HG02981 (cell line): Measurements from ENCODE around the gene ZNF488.

Experiments
- ATAC-seq: cut with Tn5 transposase; IDR thresholded peaks from one replicate; pipeline ENCODE4 v1.9.1; 2021; ENCODE audit warnings: mild to moderate bottlenecking, moderate library complexity; ENCODE audit not compliant: unreplicated experiment

Gene ZNF488

GRCh38 chr10:47332371-47332770 lies 51.7 kb downstream of the ZNF488 start:
- no peak for ATAC-seq

- no peak for ATAC-seq
Measured at GRCh38 chr10:47331954-47332353, 52.1 kb downstream of the ZNF488 start.

- ATAC-seq = no peak
Measured at GRCh38 chr10:47331491-47331890, 52.6 kb downstream of the ZNF488 start.

GRCh38 chr10:47330804-47331203 lies 53.3 kb downstream of the ZNF488 start:
- ATAC-seq = no peak

GRCh38 chr10:47330366-47330765 lies 53.7 kb downstream of the ZNF488 start:
- ATAC-seq = no peak

GRCh38 chr10:47329855-47330254 lies 54.2 kb downstream of the ZNF488 start:
- ATAC-seq = no peak

- no peak for ATAC-seq
Measured at GRCh38 chr10:47326927-47327330, 57.2 kb downstream of the ZNF488 start.

GRCh38 chr10:47326306-47326926 lies 57.7 kb downstream of the ZNF488 start:
- no peak for ATAC-seq

- no peak for ATAC-seq
Measured at GRCh38 chr10:47325303-47326291, 58.5 kb downstream of the ZNF488 start.

- ATAC-seq = no peak
Measured at GRCh38 chr10:47323636-47324296, 60.3 kb downstream of the ZNF488 start.

- ATAC-seq = no peak
Measured at GRCh38 chr10:47323087-47323486, 61.0 kb downstream of the ZNF488 start.

- no peak for ATAC-seq
Measured at GRCh38 chr10:47322300-47323061, 61.6 kb downstream of the ZNF488 start, which contains the start of gene GDF2. Gene GDF2 (plus strand): TSS chr10:47322454. CDS start chr10:47322669, 215 bp downstream.

GRCh38 chr10:47321521-47322195 lies 62.4 kb downstream of the ZNF488 start:
- no peak for ATAC-seq

GRCh38 chr10:47320812-47321211 lies 63.3 kb downstream of the ZNF488 start:
- no peak for ATAC-seq

GRCh38 chr10:47319784-47320183 lies 64.3 kb downstream of the ZNF488 start:
- ATAC-seq = no peak

- ATAC-seq = no peak
Measured at GRCh38 chr10:47318706-47319105, 65.4 kb downstream of the ZNF488 start.

- no peak for ATAC-seq
Measured at GRCh38 chr10:47317251-47317650, 66.8 kb downstream of the ZNF488 start.

- no peak for ATAC-seq
Measured at GRCh38 chr10:47316131-47316530, 68.0 kb downstream of the ZNF488 start.
